Measurements from ENCODE around the gene SEZ6L2. TPM values are rescaled to one million over a fixed set of nuclear protein-coding genes. Genes with fewer than 3 reads are reported as not detected.
"Not testable (repeated sequence)": the region's sequence is repeated elsewhere in the genome, so short reads cannot be mapped to it uniquely, and the experiment has no call there.

SEZ6L2 gene
- total RNA-seq, 1 experiment from 2014 or later, result not detected

DNA sequence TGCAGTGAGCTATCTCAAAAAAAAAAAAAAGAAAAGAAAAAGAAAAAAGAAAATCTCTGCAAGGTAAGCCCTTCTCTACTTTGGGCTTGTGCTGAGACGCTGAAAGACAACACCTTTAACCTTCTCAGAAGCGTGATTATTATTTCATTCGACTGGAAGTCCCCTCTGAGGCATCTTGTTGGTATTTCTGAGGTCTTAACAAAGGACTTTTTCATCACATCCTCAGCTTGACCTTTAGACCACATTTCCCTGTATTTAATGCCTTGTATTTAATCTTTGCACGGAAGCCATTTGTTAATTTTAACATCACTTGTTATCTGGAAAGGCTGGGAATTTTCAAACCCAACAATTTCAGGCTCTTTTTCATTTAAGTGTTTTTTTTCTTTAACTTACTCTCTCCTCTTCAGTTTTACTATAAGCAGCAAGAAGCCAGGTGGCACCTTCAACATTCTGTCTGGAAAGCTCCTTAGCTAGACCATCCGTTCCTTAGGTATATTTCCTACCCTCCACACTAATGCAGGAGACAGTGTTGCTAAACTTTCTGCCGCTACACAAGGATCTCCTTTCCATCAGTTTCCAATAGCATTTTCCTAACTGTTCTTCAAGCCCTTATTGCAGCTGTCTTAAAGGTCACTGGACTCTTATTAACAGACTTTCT is 16.4 kb upstream of the SEZ6L2 start:
- H4K20me1 ChIP-seq (ENCODE audit: insufficient read depth, low read depth, low read length), result no peaks in the 10 kb centered on the region
- DNase-seq, result no peak
- no peaks in the 10 kb centered on the region for H3K27me3 ChIP-seq (ENCODE audit: low read length)
- no peak overlapping the region for H3K4me3 ChIP-seq (ENCODE audit: low read length)
- H3K79me2 ChIP-seq (ENCODE audit: low read length), result 0 out of 2 replicates have a peak, but pooled peaks cover 2% of the 10 kb centered on the region
- H3K9me2 ChIP-seq (replicated peaks; ENCODE audit: insufficient read depth, low read length), result no peaks in the 10 kb centered on the region
- H3K9ac ChIP-seq (ENCODE audit: low read length), result no peak overlapping the region
- H3K4me2 ChIP-seq (ENCODE audit: low read depth, low read length, poor library complexity, severe bottlenecking), result no peak overlapping the region
- peaks cover 3% of the 10 kb centered on the region for H3K4me1 ChIP-seq (ENCODE audit: low read length)
- H3K36me3 ChIP-seq (ENCODE audit: insufficient read depth, low read length), result peaks cover 11% of the 10 kb centered on the region
- no peak overlapping the region for H2AFZ ChIP-seq (ENCODE audit: low read length)
- H3K27ac ChIP-seq (ENCODE audit: low read length), result no peak overlapping the region
- H3K9me3 ChIP-seq (ENCODE audit: low read length), result no peaks in the 10 kb centered on the region

DNA sequence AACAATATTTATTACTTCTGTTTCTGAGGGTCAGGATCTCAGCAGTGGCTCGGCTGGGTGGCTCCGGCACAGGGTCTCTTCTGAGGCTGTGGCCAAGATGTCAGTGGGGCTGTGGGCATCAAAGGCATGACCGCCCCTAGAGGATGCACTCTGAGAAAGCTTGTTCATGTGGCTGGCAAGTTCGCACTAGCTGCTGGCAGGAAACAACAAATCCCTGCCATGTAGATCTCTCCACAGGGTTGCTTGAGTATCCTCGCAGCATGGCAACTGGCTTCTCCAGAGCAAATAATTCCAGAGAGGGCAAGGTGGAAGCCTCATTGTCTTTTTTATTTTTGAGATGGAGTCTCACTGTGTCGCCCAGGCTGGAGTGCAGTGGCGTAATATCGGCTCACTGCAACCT is 14.2 kb upstream of the SEZ6L2 start:
- no peaks in the 10 kb centered on the region for H4K20me1 ChIP-seq (ENCODE audit: insufficient read depth, low read depth, low read length)
- H3K9me3 ChIP-seq (ENCODE audit: low read length), result no peaks in the 10 kb centered on the region
- H3K36me3 ChIP-seq (ENCODE audit: insufficient read depth, low read length), result no peaks in the 10 kb centered on the region
- no peaks in the 10 kb centered on the region for H3K27me3 ChIP-seq (ENCODE audit: low read length)
- H3K27ac ChIP-seq (ENCODE audit: low read length), result no peak overlapping the region
- H3K4me1 ChIP-seq (ENCODE audit: low read length), result no peaks in the 10 kb centered on the region
- no peak overlapping the region for H3K9ac ChIP-seq (ENCODE audit: low read length)
- no peak overlapping the region for H3K4me2 ChIP-seq (ENCODE audit: low read depth, low read length, poor library complexity, severe bottlenecking)
- H2AFZ ChIP-seq (ENCODE audit: low read length), result no peak overlapping the region
- DNase-seq, result no peak
- H3K4me3 ChIP-seq (ENCODE audit: low read length), result no peak overlapping the region
- H3K79me2 ChIP-seq (ENCODE audit: low read length), result no peaks in the 10 kb centered on the region
- H3K9me2 ChIP-seq (replicated peaks; ENCODE audit: insufficient read depth, low read length), result no peaks in the 10 kb centered on the region

GRCh38 chr16:29912087-29912486 is 12.7 kb upstream of the SEZ6L2 start:
- no peak for DNase-seq
- no peak overlapping the region for H3K4me3 ChIP-seq (ENCODE audit: low read length)
- H3K4me1 ChIP-seq (ENCODE audit: low read length), result no peaks in the 10 kb centered on the region
- H4K20me1 ChIP-seq (ENCODE audit: insufficient read depth, low read depth, low read length), result no peaks in the 10 kb centered on the region
- no peaks in the 10 kb centered on the region for H3K9me3 ChIP-seq (ENCODE audit: low read length)
- no peak overlapping the region for H3K27ac ChIP-seq (ENCODE audit: low read length)
- H3K9me2 ChIP-seq (replicated peaks; ENCODE audit: insufficient read depth, low read length), result no peaks in the 10 kb centered on the region
- H3K79me2 ChIP-seq (ENCODE audit: low read length), result no peaks in the 10 kb centered on the region
- no peak overlapping the region for H3K4me2 ChIP-seq (ENCODE audit: low read depth, low read length, poor library complexity, severe bottlenecking)
- no peak overlapping the region for H2AFZ ChIP-seq (ENCODE audit: low read length)
- H3K27me3 ChIP-seq (ENCODE audit: low read length), result no peaks in the 10 kb centered on the region
- no peaks in the 10 kb centered on the region for H3K36me3 ChIP-seq (ENCODE audit: insufficient read depth, low read length)
- H3K9ac ChIP-seq (ENCODE audit: low read length), result no peak overlapping the region

GRCh38 chr16:29911676-29912010 is 12.3 kb upstream of the SEZ6L2 start:
- Histone ChIP-seq H3K4me3 (ENCODE audit: low read length) (no peak overlapping the region), H2AFZ (ENCODE audit: low read length) (no peak overlapping the region), H3K4me2 (ENCODE audit: low read depth, low read length, poor library complexity, severe bottlenecking) (no peak overlapping the region), H3K27me3 (ENCODE audit: low read length) (no peaks in the 10 kb centered on the region), H3K79me2 (ENCODE audit: low read length) (no peaks in the 10 kb centered on the region), H3K9me2 (replicated peaks; ENCODE audit: insufficient read depth, low read length) (no peaks in the 10 kb centered on the region), H3K4me1 (ENCODE audit: low read length) (no peaks in the 10 kb centered on the region), H3K27ac (ENCODE audit: low read length) (no peak overlapping the region), H3K9ac (ENCODE audit: low read length) (no peak overlapping the region), H3K36me3 (ENCODE audit: insufficient read depth, low read length) (no peaks in the 10 kb centered on the region), H4K20me1 (ENCODE audit: insufficient read depth, low read depth, low read length) (no peaks in the 10 kb centered on the region), H3K9me3 (ENCODE audit: low read length) (no peaks in the 10 kb centered on the region)
- DNase-seq, result no peak

- H3K4me2 ChIP-seq (ENCODE audit: low read depth, low read length, poor library complexity, severe bottlenecking), result no peak overlapping the region
- H3K9me3 ChIP-seq (ENCODE audit: low read length), result no peaks in the 10 kb centered on the region
- no peak for DNase-seq
- no peaks in the 10 kb centered on the region for H3K4me1 ChIP-seq (ENCODE audit: low read length)
- H3K9me2 ChIP-seq (replicated peaks; ENCODE audit: insufficient read depth, low read length), result no peaks in the 10 kb centered on the region
- no peak overlapping the region for H3K4me3 ChIP-seq (ENCODE audit: low read length)
- no peaks in the 10 kb centered on the region for H3K79me2 ChIP-seq (ENCODE audit: low read length)
- H2AFZ ChIP-seq (ENCODE audit: low read length), result no peak overlapping the region
- no peaks in the 10 kb centered on the region for H3K27me3 ChIP-seq (ENCODE audit: low read length)
- no peaks in the 10 kb centered on the region for H3K36me3 ChIP-seq (ENCODE audit: insufficient read depth, low read length)
- no peak overlapping the region for H3K9ac ChIP-seq (ENCODE audit: low read length)
- no peaks in the 10 kb centered on the region for H4K20me1 ChIP-seq (ENCODE audit: insufficient read depth, low read depth, low read length)
- H3K27ac ChIP-seq (ENCODE audit: low read length), result no peak overlapping the region
Measured at GRCh38 chr16:29910819-29911675, 11.7 kb upstream of the SEZ6L2 start.

GRCh38 chr16:29909851-29910250 is 10.5 kb upstream of the SEZ6L2 start:
- not testable (repeated sequence) for H3K27me3 ChIP-seq (ENCODE audit: low read length)

DNA sequence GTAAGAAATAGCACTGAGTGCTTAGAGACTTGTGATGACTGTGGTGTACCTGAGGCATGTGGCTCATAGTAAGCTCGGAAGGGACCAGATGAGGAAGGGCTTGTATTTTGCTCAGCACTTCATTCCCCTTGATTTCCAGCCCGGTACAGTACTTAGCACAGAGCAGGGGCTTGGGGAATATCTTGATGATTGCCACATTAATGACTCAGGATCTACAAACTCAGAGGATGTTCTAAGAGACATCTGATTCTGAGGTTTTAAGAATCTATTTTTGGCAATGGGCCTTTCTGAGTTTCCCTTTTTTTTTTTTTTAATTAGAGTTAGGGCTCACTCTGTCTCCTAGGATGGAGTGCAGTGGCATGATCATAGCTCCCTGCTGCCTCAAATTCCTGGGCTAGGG is 10.0 kb upstream of the SEZ6L2 start:
- H3K4me3 ChIP-seq (ENCODE audit: low read length), result no peak overlapping the region

More at GRCh38 chr16:29909851-29910250, 10.5 kb upstream of the SEZ6L2 start:
- H3K9me2 ChIP-seq (replicated peaks; ENCODE audit: insufficient read depth, low read length); H3K4me2 ChIP-seq (ENCODE audit: low read depth, low read length, poor library complexity, severe bottlenecking); H3K27ac ChIP-seq (ENCODE audit: low read length); H3K79me2 ChIP-seq (ENCODE audit: low read length); H3K4me1 ChIP-seq (ENCODE audit: low read length); H3K9ac ChIP-seq (ENCODE audit: low read length); H3K4me3 ChIP-seq (ENCODE audit: low read length); H4K20me1 ChIP-seq (ENCODE audit: insufficient read depth, low read depth, low read length); DNase-seq; H2AFZ ChIP-seq (ENCODE audit: low read length); H3K36me3 ChIP-seq (ENCODE audit: insufficient read depth, low read length); H3K9me3 ChIP-seq (ENCODE audit: low read length): not testable (repeated sequence)

DNA sequence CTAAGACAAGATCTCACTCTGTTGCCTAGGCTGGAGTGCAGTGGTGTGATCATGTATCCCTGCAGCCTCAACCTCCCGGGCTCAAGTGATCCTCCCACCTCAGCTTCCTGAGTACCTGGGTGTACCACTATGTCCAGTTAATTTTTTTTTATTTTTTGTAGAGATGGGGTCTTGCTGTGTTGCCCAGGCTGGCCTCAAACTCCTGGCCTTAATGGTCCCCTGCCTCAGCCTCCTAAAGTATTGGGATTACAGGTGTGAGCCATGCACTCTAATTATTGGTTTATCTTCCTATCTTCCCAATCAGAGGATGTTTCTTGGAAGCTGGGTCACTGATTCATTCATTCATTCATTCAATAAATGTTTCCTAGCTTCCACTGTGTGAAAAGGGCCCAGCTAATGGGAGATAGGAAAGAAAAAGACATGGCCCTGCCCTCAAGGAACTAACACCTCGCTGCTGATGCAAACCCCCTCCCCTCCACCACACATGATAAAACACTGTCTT is 9.4 kb upstream of the SEZ6L2 start:
- Histone ChIP-seq H3K27ac (ENCODE audit: low read length) (no peak overlapping the region), H3K9me3 (ENCODE audit: low read length) (no peaks in the 10 kb centered on the region), H3K4me2 (ENCODE audit: low read depth, low read length, poor library complexity, severe bottlenecking) (no peak overlapping the region), H4K20me1 (ENCODE audit: insufficient read depth, low read depth, low read length) (no peaks in the 10 kb centered on the region), H3K4me3 (ENCODE audit: low read length) (no peak overlapping the region), H3K79me2 (ENCODE audit: low read length) (no peaks in the 10 kb centered on the region), H3K27me3 (ENCODE audit: low read length) (no peaks in the 10 kb centered on the region), H2AFZ (ENCODE audit: low read length) (no peak overlapping the region), H3K4me1 (ENCODE audit: low read length) (no peaks in the 10 kb centered on the region), H3K9me2 (replicated peaks; ENCODE audit: insufficient read depth, low read length) (no peaks in the 10 kb centered on the region), H3K9ac (ENCODE audit: low read length) (no peak overlapping the region), H3K36me3 (ENCODE audit: insufficient read depth, low read length) (no peaks in the 10 kb centered on the region)
- no peak for DNase-seq

More for the DNA sequence above, 10.0 kb upstream of the SEZ6L2 start:
- Histone ChIP-seq H3K4me2 (ENCODE audit: low read depth, low read length, poor library complexity, severe bottlenecking) (no peak overlapping the region), H3K79me2 (ENCODE audit: low read length) (no peaks in the 10 kb centered on the region), H3K9me3 (ENCODE audit: low read length) (no peaks in the 10 kb centered on the region), H3K27me3 (ENCODE audit: low read length) (no peaks in the 10 kb centered on the region), H3K27ac (ENCODE audit: low read length) (no peak overlapping the region), H3K4me1 (ENCODE audit: low read length) (no peaks in the 10 kb centered on the region), H2AFZ (ENCODE audit: low read length) (no peak overlapping the region), H3K9me2 (replicated peaks; ENCODE audit: insufficient read depth, low read length) (no peaks in the 10 kb centered on the region), H3K36me3 (ENCODE audit: insufficient read depth, low read length) (no peaks in the 10 kb centered on the region), H3K9ac (ENCODE audit: low read length) (no peak overlapping the region), H4K20me1 (ENCODE audit: insufficient read depth, low read depth, low read length) (no peaks in the 10 kb centered on the region)
- no peak for DNase-seq

All from Karpas-422 (cell line).